EL (cell line): ENCODE results near the gene RBM44.
"Not testable (repeated sequence)": the region's sequence is repeated elsewhere in the genome, so short reads cannot be mapped to it uniquely, and the experiment has no call there.

Experiments used
- DNase-seq: peaks from one replicate; pipeline ENCODE4 v3.0.0-alpha.2; 2016

RBM44 gene

GRCh38 chr2:237779521-237779920 lies 19.1 kb upstream of the RBM44 start:
- no peak for DNase-seq

- DNase-seq = no peak
These were observed 16.4 kb upstream of the RBM44 start for GRCh38 chr2:237782181-237782580.

- DNase-seq = not testable (repeated sequence)
These were observed 14.9 kb upstream of the RBM44 start for GRCh38 chr2:237783678-237784077.

DNA sequence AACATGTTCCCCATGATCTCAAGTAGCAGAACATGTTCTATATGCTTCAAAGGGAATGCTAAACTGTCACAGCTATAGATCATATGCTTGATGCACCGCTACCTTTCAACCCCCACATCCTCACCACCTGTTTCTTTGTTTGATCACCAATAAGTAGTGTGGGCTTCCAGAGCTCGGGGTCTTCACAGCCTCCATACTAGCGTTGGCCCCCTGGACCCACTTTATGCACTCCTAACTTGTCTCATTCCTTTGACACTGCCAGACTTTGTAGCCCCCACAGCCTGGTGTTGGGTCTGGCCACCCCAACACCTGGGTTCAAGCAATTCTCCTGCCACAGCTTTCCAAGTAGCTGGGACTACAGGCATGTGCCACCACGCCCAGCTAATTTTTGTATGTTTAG lies 11.6 kb upstream of the RBM44 start:
- no peak for DNase-seq

DNA sequence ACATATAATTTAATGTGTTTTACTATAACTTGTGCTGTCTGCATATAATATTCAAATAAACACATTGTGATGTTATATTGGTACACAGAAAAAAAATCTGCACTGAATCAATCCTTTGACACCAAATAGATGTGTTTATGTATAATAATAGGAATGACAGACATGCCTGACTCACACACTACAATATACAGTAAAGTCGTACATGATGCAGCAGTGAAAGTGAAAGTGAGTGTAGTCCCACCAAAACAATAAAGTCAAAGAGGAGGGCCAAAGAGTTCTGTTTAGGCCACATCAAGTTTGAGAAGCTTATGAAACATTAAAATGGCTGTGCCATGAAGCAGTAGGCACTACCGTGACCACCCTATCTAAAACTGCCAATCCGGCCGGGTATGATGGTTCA lies 8.2 kb upstream of the RBM44 start:
- peak; percentile 58 for DNase-seq

GRCh38 chr2:237791977-237792727 lies 6.4 kb upstream of the RBM44 start:
- DNase-seq = peak; percentile 11

DNA sequence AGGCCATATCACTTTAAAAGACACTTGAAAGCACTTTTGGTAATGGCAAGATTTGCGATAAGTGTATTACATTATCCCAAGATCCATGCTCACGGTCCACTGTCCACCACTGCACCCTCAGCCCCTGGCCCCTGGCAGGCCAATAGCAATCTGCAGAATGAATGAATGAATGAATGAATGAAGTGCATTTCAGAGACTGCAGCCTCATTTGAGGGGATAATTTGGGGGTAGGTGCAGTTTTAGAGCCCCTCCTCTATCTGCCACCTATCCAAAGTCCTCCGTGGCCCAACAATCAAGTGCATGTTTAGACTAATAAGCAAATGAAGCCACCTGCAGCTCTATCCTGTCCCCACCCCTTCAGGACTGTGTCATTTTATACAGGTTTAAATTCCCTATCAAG lies 1.3 kb upstream of the RBM44 start:
- DNase-seq = no peak

DNA sequence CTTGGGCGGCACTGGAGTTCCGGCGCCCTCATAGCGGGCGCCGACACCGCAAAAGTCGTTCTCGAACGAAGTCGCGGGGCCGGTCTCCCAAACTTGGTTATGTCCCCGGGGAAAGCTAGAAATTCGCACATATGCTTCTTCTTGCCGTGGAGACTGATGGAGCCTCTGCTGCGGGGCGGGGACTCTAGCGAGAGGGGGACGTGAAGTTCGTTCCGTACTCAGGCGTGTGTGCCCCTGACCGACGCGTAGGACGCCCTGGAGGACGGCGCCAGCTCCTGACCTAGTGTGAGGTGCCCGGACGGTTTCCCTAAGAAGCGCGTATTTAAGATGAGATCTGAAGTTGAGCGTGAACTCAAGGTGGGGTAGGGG lies 465 bp downstream of the RBM44 start:
- DNase-seq = no peak

- DNase-seq = no peak
These were observed 2.9 kb downstream of the RBM44 start for GRCh38 chr2:237801466-237801865.

DNA sequence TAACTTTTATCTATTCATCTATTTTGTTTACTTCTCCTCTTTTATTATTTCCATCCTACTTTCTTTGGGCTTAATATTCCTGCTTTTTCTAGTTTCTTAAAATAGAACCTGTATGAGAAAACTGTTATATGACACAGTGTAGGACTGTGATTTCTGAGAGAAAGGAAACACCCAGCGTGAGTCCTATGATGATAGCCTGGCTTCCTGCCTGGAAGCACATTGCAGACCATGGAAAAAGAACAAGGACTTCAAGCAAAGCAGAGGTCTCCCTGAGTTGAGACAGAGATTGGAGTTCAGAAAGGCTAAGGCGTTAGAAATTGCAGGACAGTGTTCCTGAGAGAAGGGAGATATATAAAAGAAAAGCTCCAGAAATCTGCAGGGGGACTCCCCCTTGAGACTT lies 7.8 kb downstream of the RBM44 start:
- DNase-seq = no peak

DNA sequence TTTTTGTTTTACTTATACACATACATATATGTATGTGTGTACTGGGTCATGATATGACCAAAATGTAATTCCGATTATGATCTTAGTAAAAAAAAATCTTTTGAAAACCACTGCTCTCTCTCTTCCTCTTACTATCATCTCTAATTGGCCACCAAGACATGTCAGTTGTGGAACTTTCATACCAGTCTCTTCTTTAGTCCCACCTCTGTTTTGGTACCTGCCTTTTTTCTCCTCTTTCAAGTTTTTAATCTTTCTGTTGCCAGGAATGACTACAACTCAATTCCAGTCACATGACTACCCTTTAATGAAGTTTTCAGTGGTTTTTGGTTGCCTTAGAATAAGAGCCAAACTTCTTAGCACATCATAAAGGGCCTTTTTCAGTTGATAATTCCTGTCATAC lies 17.1 kb downstream of the RBM44 start:
- DNase-seq = no peak

GRCh38 chr2:237816531-237816930 lies 18.0 kb downstream of the RBM44 start:
- DNase-seq = no peak

GRCh38 chr2:237818066-237818473 lies 19.5 kb downstream of the RBM44 start:
- DNase-seq = peak; percentile 78

DNA sequence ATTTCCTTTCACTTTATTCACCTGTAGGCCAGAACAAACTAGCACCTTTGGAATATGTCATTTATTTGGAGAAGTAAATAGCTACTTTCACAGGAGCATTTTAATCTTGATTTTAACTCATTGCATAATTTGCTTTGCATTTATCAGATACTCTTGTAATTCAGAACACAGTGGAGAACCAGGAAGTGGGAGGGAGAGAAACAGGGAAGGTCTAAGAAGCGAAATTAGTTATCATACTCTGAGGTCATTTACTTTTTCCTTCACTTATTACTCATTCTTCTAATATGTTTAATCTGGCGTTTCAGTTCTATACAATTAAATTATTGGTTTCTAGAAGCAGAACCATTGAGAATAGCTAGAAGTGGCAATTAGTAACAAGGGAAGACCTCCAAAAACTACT lies 20.7 kb downstream of the RBM44 start:
- DNase-seq = peak; percentile 10

- DNase-seq = no peak
These were observed 21.8 kb downstream of the RBM44 start for GRCh38 chr2:237820421-237820820.

GRCh38 chr2:237823544-237823943 lies 25.0 kb downstream of the RBM44 start:
- no peak for DNase-seq

- DNase-seq = no peak
These were observed 25.5 kb downstream of the RBM44 start for GRCh38 chr2:237824085-237824484.

- DNase-seq = no peak
These were observed 28.9 kb downstream of the RBM44 start for GRCh38 chr2:237827421-237827987.

DNA sequence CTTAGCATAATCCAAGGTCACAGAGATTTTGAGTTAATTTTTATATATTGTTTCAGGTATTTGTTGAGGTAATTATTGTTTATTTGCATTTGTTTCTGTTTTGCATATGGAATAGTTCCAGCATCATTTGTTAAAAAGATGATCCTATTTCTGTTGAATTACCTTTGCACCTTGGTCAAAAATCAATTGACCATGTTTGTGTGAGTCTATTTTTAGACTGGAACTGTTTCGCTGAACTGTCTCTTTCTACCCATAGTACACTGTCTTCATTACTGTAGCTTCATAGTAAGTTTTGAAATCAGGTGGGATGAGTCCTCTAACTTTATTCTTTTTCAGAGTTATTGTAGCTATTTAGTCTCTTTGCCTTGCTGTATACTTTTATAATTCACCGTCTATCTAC lies 31.9 kb downstream of the RBM44 start:
- DNase-seq = no peak

DNA sequence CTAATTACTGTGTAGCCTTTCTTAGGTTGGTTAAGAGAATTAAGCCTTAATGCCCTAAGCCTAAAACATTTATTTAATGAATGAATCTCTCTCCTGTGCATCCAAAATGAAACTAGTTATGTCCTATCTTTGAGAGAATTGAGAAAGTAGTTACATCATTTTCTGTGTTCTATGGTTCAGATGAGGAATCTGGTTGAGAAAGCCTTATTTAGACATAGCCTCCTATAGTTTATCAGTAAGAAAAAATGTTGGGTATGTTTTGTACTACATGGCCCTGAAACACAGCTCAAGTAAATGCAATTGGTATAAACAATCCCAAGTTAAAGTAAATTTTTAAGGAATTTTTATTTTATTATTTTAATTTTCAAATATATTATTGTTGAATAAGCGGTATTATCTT lies 35.0 kb downstream of the RBM44 start:
- no peak for DNase-seq

- no peak for DNase-seq
These were observed 36.8 kb downstream of the RBM44 start for GRCh38 chr2:237835372-237835771.

DNA sequence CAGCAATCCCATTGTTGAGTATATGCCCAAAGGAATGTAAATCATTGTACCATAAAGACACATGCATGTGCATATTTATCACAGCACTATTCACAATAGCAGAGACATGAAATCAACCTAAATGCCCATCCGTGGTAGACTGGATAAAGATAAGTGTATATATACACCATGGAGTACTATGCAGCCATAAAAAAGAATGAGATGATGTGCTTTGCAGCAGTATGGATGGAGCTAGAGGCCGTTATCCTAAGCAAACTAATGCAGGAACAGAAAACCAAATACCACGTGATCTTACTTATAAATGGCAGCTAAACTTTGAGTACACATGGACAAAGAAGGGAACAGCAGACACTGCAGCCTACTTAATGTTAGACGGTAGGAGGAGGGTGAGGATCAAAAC lies 42.5 kb downstream of the RBM44 start:
- DNase-seq = no peak

DNA sequence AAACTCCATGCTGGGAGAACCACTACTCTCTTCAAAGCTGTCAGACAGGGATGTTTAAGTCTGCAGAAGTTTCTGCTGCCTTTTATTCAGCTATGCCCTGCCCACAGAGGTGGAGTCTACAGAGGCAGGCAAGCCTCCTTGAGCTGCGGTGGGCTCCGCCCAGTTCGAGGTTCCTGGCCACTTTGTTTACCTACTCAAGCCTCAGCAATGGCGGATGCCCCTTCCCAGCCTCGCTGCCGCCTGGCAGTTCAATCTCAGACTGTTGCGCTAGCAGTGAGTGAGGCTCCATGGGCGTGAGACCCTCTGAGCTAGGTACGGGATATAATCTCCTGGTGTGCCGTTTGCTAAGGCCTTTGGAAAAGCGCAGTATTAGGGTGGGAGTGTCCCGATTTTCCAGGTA lies 50.4 kb downstream of the RBM44 start:
- DNase-seq = not testable (repeated sequence)

GRCh38 chr2:237854295-237854694 lies 55.7 kb downstream of the RBM44 start:
- no peak for DNase-seq

DNA sequence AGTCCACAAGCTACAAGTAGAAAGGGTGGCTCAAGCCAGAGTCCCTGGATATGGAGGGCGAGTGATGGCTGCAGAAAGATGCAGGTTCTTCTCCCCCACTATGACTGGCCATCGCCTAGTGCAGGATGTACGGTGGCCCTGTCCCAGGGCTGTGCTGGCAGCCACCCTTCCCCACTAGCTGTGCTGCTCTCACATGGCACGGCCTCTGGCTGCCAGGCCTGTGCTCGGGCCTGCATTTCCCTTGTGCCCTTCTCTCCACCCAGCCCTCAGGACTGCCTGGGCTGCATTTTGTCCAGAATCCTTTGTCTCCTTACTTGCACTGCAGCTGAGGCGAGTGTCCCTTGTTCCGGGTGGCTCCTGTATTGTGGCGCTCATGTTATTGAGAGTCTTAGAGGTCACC lies 59.2 kb downstream of the RBM44 start:
- no peak for DNase-seq
